Measurements from ENCODE around the gene ZNF451. TPM values are rescaled to one million over a fixed set of nuclear protein-coding genes. Genes with fewer than 3 reads are reported as not detected.
"Not testable (repeated sequence)": the region's sequence is repeated elsewhere in the genome, so short reads cannot be mapped to it uniquely, and the experiment has no call there.

Gene ZNF451, protein sequence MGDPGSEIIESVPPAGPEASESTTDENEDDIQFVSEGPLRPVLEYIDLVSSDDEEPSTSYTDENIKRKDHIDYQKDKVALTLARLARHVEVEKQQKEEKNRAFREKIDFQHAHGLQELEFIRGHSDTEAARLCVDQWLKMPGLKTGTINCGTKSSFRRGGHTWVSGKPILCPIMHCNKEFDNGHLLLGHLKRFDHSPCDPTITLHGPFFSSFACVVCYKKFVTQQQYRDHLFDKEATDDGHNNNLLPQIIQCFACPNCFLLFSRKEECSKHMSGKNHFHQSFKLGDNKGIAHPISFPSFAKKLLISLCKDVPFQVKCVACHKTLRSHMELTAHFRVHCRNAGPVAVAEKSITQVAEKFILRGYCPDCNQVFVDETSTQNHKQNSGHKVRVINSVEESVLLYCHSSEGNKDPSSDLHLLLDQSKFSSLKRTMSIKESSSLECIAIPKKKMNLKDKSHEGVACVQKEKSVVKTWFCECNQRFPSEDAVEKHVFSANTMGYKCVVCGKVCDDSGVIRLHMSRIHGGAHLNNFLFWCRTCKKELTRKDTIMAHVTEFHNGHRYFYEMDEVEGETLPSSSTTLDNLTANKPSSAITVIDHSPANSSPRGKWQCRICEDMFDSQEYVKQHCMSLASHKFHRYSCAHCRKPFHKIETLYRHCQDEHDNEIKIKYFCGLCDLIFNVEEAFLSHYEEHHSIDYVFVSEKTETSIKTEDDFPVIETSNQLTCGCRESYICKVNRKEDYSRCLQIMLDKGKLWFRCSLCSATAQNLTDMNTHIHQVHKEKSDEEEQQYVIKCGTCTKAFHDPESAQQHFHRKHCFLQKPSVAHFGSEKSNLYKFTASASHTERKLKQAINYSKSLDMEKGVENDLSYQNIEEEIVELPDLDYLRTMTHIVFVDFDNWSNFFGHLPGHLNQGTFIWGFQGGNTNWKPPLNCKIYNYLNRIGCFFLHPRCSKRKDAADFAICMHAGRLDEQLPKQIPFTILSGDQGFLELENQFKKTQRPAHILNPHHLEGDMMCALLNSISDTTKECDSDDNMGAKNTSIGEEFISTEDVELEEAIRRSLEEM
- total RNA-seq: 65.1 TPM in 2 replicates

- peaks cover 19% of the 10 kb centered on the region for H3K4me1 ChIP-seq (ENCODE audit: insufficient read depth, low read length)
- TF ChIP-seq CTCF (IDR thresholded peaks at IDR 0.05; ENCODE audit: extremely low read depth, low read depth, low read length): no peak
- peak; percentile 94 for DNase-seq (ENCODE audit: insufficient read length, low spot score, missing footprints)
- H3K36me3 ChIP-seq (ENCODE audit: insufficient read depth, low read length): peaks cover 7% of the 10 kb centered on the region
- no peaks in the 10 kb centered on the region for H3K27me3 ChIP-seq (ENCODE audit: insufficient read depth, low read length)
- H4K20me1 ChIP-seq (ENCODE audit: insufficient read depth, low read length): peaks cover 16% of the 10 kb centered on the region
- peaks cover 36% of the 10 kb centered on the region for H3K79me2 ChIP-seq (ENCODE audit: insufficient read depth, low read length)
- H2AFZ ChIP-seq (ENCODE audit: low read length): peak within 1 kb of the TSS; percentile 92
- peak within 1 kb of the TSS; percentile 68 for H3K27ac ChIP-seq (ENCODE audit: low read depth, low read length)
- H3K9me3 ChIP-seq (ENCODE audit: low read depth, low read length): no peaks in the 10 kb centered on the region
- H3K4me3 ChIP-seq (ENCODE audit: insufficient read depth, low read length): peak within 1 kb of the TSS; percentile 78
- peak within 1 kb of the TSS; percentile 91 for H3K4me2 ChIP-seq (ENCODE audit: insufficient read depth, low read length)
These were observed at the start of gene ZNF451 for GRCh38 chr6:57089687-57090457. TSS of gene ZNF451 (plus strand) at chr6:57090188. CDS start at chr6:57090254, 66 bp downstream.

GRCh38 chr6:57044061-57044460 lies 45.9 kb upstream of the ZNF451 start:
- H4K20me1 ChIP-seq (ENCODE audit: insufficient read depth, low read length); DNase-seq (ENCODE audit: insufficient read length, low spot score, missing footprints); H3K4me3 ChIP-seq (ENCODE audit: insufficient read depth, low read length); H3K4me2 ChIP-seq (ENCODE audit: insufficient read depth, low read length); H3K4me1 ChIP-seq (ENCODE audit: insufficient read depth, low read length); H3K27me3 ChIP-seq (ENCODE audit: insufficient read depth, low read length); H3K27ac ChIP-seq (ENCODE audit: low read depth, low read length); H3K9me3 ChIP-seq (ENCODE audit: low read depth, low read length); H3K36me3 ChIP-seq (ENCODE audit: insufficient read depth, low read length); H2AFZ ChIP-seq (ENCODE audit: low read length): not testable (repeated sequence)
- peaks cover 12% of the 10 kb centered on the region for H3K79me2 ChIP-seq (ENCODE audit: insufficient read depth, low read length)

DNA sequence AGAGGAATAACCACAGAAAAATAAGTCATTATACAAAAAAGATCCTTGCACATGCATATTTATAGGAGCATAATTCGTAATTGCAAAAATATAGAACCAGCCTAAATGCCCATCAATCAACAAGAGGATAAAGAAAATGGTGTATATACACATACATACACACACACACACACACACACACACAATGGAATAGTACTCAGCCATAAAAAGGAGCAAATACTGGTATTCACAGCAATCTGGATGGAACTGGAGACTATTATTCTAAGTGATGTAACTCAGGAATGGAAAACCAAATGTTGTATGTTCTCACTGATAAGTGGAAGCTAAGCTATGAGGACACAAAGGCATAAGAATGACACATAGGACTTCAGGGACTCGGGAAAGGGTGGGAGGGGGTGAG lies 45.4 kb upstream of the ZNF451 start:
- H3K4me2 ChIP-seq (ENCODE audit: insufficient read depth, low read length): no peak overlapping the region
- H3K4me3 ChIP-seq (ENCODE audit: insufficient read depth, low read length): no peak overlapping the region
- no peak for TF ChIP-seq CTCF (IDR thresholded peaks at IDR 0.05; ENCODE audit: extremely low read depth, low read depth, low read length)
- no peaks in the 10 kb centered on the region for H3K9me3 ChIP-seq (ENCODE audit: low read depth, low read length)
- no peaks in the 10 kb centered on the region for H4K20me1 ChIP-seq (ENCODE audit: insufficient read depth, low read length)
- no peaks in the 10 kb centered on the region for H3K27me3 ChIP-seq (ENCODE audit: insufficient read depth, low read length)
- no peaks in the 10 kb centered on the region for H3K36me3 ChIP-seq (ENCODE audit: insufficient read depth, low read length)
- DNase-seq (ENCODE audit: insufficient read length, low spot score, missing footprints): no peak
- H3K27ac ChIP-seq (ENCODE audit: low read depth, low read length): no peak overlapping the region
- peaks cover 10% of the 10 kb centered on the region for H3K4me1 ChIP-seq (ENCODE audit: insufficient read depth, low read length)
- H2AFZ ChIP-seq (ENCODE audit: low read length): no peak overlapping the region
- H3K79me2 ChIP-seq (ENCODE audit: insufficient read depth, low read length): peaks cover 17% of the 10 kb centered on the region

- not testable (repeated sequence) for H4K20me1 ChIP-seq (ENCODE audit: insufficient read depth, low read length); H3K4me1 ChIP-seq (ENCODE audit: insufficient read depth, low read length); H3K9me3 ChIP-seq (ENCODE audit: low read depth, low read length); H3K27me3 ChIP-seq (ENCODE audit: insufficient read depth, low read length)
- peak within 1 kb of the TSS; percentile 86 for H2AFZ ChIP-seq (ENCODE audit: low read length)
- peak within 1 kb of the TSS; percentile 93 for H3K4me2 ChIP-seq (ENCODE audit: insufficient read depth, low read length)
- H3K79me2 ChIP-seq (ENCODE audit: insufficient read depth, low read length): peaks cover 33% of the 10 kb centered on the region
- H3K27ac ChIP-seq (ENCODE audit: low read depth, low read length): peak within 1 kb of the TSS; percentile 54
- DNase-seq (ENCODE audit: insufficient read length, low spot score, missing footprints): peak; percentile 93
- peaks cover 17% of the 10 kb centered on the region for H3K36me3 ChIP-seq (ENCODE audit: insufficient read depth, low read length)
- peak within 1 kb of the TSS; percentile 76 for H3K4me3 ChIP-seq (ENCODE audit: insufficient read depth, low read length)
These were observed 43.4 kb upstream of the ZNF451 start, which contains the start of gene KIAA1586 for GRCh38 chr6:57046332-57047256. TSS of gene KIAA1586 (plus strand) at chr6:57046693. CDS start at chr6:57046756, 63 bp downstream.

- not testable (repeated sequence) for H3K9me3 ChIP-seq (ENCODE audit: low read depth, low read length); H3K4me1 ChIP-seq (ENCODE audit: insufficient read depth, low read length); H2AFZ ChIP-seq (ENCODE audit: low read length); H4K20me1 ChIP-seq (ENCODE audit: insufficient read depth, low read length); H3K4me2 ChIP-seq (ENCODE audit: insufficient read depth, low read length); H3K27me3 ChIP-seq (ENCODE audit: insufficient read depth, low read length); DNase-seq (ENCODE audit: insufficient read length, low spot score, missing footprints); H3K4me3 ChIP-seq (ENCODE audit: insufficient read depth, low read length); H3K27ac ChIP-seq (ENCODE audit: low read depth, low read length)
- peaks cover 23% of the 10 kb centered on the region for H3K36me3 ChIP-seq (ENCODE audit: insufficient read depth, low read length)
- peaks cover 35% of the 10 kb centered on the region for H3K79me2 ChIP-seq (ENCODE audit: insufficient read depth, low read length)
These were observed 42.8 kb upstream of the ZNF451 start for GRCh38 chr6:57047257-57047585.

- not testable (repeated sequence) for H4K20me1 ChIP-seq (ENCODE audit: insufficient read depth, low read length); H3K27me3 ChIP-seq (ENCODE audit: insufficient read depth, low read length); H3K9me3 ChIP-seq (ENCODE audit: low read depth, low read length); H2AFZ ChIP-seq (ENCODE audit: low read length); H3K27ac ChIP-seq (ENCODE audit: low read depth, low read length); H3K4me1 ChIP-seq (ENCODE audit: insufficient read depth, low read length); DNase-seq (ENCODE audit: insufficient read length, low spot score, missing footprints)
- Histone ChIP-seq H3K36me3 (ENCODE audit: insufficient read depth, low read length) (peaks cover 30% of the 10 kb centered on the region), H3K79me2 (ENCODE audit: insufficient read depth, low read length) (peaks cover 35% of the 10 kb centered on the region), H3K4me3 (ENCODE audit: insufficient read depth, low read length) (peak overlapping the region; percentile 0), H3K4me2 (ENCODE audit: insufficient read depth, low read length) (peak overlapping the region; percentile 33)
These were observed 42.1 kb upstream of the ZNF451 start for GRCh38 chr6:57047859-57048258.
